GM12865 (cell line): Measurements from ENCODE around the gene PYGL.
"Not testable (repeated sequence)": the region's sequence is repeated elsewhere in the genome, so short reads cannot be mapped to it uniquely, and the experiment has no call there.

Experiments used
- DNase-seq: peaks from one replicate; pipeline ENCODE4 v3.0.0; 2010; ENCODE audit warnings: low read depth
- H3K4me3 ChIP-seq: 2 replicates; pipeline ENCODE4 v1.5.1; 2011; ENCODE audit warnings: mild to moderate bottlenecking, low read depth, low read length, control low read depth
- CTCF ChIP-seq: IDR thresholded peaks from 2 replicates; pipeline ENCODE4 v1.5.1; 2011; ENCODE audit warnings: low read length, control low read depth, low read depth, inconsistent platforms; ENCODE audit not compliant: insufficient read depth; ENCODE audit errors: missing control alignments

Gene PYGL

GRCh38 chr14:50928002-50928635, 16.2 kb downstream of the PYGL start:
- no peak for TF ChIP-seq CTCF
- peak; percentile 36 for DNase-seq
- no peak overlapping the region for H3K4me3 ChIP-seq

DNA sequence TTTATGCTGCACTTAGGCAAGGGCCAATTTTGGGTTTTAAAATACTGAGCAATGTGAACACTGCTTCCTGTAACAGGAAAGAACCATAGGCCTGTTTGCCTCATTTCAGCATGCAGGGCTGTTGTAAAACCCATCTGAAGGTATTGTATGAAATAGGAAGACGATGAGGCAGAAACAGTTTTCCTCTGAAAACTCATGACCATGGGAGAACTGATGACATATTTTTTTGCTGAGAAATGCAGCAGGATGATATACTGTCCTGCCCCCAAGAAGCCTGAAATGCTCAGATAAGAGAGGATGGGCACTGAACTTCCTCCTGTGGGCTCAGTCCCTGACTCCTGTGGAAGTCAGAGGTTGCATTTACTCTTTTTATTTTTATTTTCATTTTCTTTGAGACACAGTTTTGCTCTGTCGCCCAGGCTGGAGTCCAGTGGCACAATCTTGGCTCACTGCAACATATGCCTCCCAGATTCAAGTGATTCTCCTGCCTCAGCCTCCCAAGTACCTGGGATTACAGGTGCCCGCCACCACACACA, 17.4 kb downstream of the PYGL start:
- DNase-seq: no peak
- no peak for TF ChIP-seq CTCF

GRCh38 chr14:50924843-50925242, 19.4 kb downstream of the PYGL start:
- TF ChIP-seq CTCF: no peak
- DNase-seq: no peak
- H3K4me3 ChIP-seq: no peak overlapping the region

More for the DNA sequence above, 17.4 kb downstream of the PYGL start:
- no peak overlapping the region for H3K4me3 ChIP-seq

- TF ChIP-seq CTCF: no peak
- no peak overlapping the region for H3K4me3 ChIP-seq
- no peak for DNase-seq
These were observed 20.0 kb downstream of the PYGL start for GRCh38 chr14:50924236-50924635.

GRCh38 chr14:50922803-50923202, 21.5 kb downstream of the PYGL start:
- H3K4me3 ChIP-seq: no peak overlapping the region
- no peak for TF ChIP-seq CTCF
- no peak for DNase-seq

DNA sequence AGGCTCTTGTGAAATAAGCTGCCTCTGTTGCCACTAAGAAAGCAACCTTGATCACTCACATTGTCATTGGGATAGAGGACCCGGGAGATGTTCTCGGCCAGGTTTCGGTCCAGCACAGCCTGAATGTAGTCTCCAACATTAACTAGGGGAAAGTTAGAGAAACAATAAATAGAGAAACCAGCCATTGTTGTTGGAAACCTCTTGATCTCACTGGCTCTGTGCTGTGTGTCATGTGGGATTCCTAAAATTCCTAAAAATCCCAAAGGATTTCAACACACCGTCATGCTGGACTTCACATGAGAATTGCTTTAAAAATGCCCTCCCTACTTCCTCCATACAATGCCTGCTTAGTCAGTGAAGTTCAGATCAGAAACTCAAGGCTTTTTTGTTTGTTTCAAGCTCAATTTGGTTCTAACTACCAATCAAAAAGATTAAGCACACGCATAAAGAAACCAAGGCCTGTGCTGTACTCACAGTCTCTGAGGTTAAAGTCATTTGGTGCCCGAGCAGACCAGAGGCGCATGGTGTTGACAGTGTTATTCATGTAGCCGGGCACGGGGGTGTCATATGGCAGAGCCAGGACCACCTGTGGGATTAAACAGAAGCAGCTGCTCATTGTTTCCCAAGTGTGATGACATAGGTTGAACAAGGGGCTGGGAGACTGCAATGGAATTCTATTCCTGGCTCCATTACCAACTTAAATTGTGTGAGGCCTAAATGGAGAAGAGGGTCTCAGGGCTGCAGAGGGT, 23.6 kb downstream of the PYGL start:
- TF ChIP-seq CTCF: no peak
- DNase-seq: no peak
- H3K4me3 ChIP-seq: no peak overlapping the region

DNA sequence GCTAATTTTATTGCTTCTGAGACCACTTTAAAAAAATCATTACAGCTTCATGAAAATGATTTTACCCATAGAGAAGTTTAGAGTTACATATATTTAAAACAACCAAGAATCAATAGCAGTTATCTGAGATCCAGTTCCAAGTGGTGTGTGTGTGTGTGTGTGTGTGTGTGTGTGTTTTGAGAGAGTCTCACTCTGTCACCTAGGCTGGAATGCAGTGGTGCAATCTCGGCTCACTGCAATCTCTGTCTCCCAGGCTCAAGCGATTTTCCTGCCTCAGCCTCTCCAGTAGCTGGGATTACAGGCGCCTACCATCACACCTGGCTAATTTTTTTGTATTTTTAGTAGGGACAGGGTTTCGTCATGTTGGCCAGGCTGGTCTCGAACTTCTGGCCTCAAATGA, 24.8 kb downstream of the PYGL start:
- DNase-seq, H3K4me3 ChIP-seq: not testable (repeated sequence)
